ENCODE results near the gene TTC28. TPM values are rescaled to one million over a fixed set of nuclear protein-coding genes. Genes with fewer than 3 reads are reported as not detected.
"Not testable (repeated sequence)": the region's sequence is repeated elsewhere in the genome, so short reads cannot be mapped to it uniquely, and the experiment has no call there.

TTC28 gene
- total RNA-seq, 5 donors from 2014 or later (not counting 1 experiment from before 2014, with no cell fraction given), result 2.3 to 7.8 (median 3.0) TPM

DNA sequence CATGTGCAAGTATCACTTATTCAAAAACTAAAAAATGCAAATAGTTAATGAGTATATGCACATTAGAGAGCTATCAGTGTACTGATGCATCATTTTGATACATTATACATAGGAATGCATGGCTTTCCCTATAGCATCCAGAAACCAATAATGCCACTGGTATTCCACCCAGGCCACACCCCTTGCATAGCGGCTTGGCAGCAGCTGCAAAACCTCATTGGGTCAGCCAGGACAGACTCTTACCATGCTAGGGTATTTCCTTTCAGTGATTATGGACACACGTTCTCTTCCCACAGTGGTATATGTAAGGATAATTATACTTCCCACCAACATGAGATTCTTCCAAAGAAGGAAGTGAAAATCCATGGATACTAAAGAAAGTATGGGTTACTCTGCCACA, 614.7 kb downstream of the TTC28 start:
- H3K4me3 Mint-ChIP-seq, result no peak overlapping the region
- no peaks in the 10 kb centered on the region for H3K9me3 ChIP-seq
- peaks cover 0 to 3% of the 10 kb centered on the region in 2 experiments for H3K27me3 ChIP-seq (replicated peaks in 1 of 2; ENCODE audit: control insufficient read depth in 2 of 2, extremely low read depth in 1 of 2, insufficient read depth in 2 of 2, low read length in 1 of 2)
- no peak overlapping the region for H3K4me3 ChIP-seq (ENCODE audit: control insufficient read depth in 1 of 2, extremely low read depth in 1 of 2, low read length in 1 of 2)
- no peak for DNase-seq
- ChIA-PET POLR2A (no interaction called here), CTCF (no interaction called here)
- H3K9me3 Mint-ChIP-seq, result no peaks in the 10 kb centered on the region
- ATAC-seq (replicated peaks in 1 of 4), result no peak
- no peaks in the 10 kb centered on the region for H3K36me3 Mint-ChIP-seq
- no peaks in the 10 kb centered on the region for H3K36me3 ChIP-seq (ENCODE audit: control insufficient read depth in 2 of 2, extremely low read depth in 1 of 2, insufficient read depth in 1 of 2, low read length in 1 of 2)
- H3K4me1 ChIP-seq (ENCODE audit: control insufficient read depth in 1 of 2, extremely low read depth in 1 of 2, insufficient read depth in 2 of 2, low read length in 2 of 2), result no peaks in the 10 kb centered on the region
- no CpG with 5 or more reads among the region's 2 CpGs for WGBS (ENCODE audit: insufficient coverage)
- peaks cover 0 to 25% of the 10 kb centered on the region in 2 donors for H3K27me3 Mint-ChIP-seq
- no peak overlapping the region for H3K27ac ChIP-seq (ENCODE audit: low read length)
- no peak overlapping the region for H3K27ac Mint-ChIP-seq
- H3K4me1 Mint-ChIP-seq, result no peaks in the 10 kb centered on the region

DNA sequence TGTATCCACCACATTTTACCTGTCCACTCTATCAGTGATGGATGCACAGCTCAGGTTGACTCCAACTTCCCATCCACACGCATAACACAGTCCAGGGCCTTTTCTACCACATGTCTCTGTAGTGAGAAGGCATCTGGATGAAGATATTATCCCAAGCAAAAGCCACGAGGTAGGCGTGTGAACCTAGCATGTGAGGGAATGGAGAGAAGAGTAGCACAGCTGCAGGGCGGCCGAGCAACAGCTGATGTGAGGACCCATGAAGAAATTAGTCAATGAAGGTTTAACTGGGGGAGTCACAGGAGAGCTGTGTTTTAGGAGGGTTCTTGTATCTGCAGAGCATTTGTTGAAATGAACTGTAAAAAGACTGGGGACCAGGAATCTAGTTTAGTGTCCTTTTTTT, 616.0 kb downstream of the TTC28 start:
- no peaks in the 10 kb centered on the region for H3K9me3 Mint-ChIP-seq
- Histone ChIP-seq H3K27me3 (replicated peaks in 1 of 2; ENCODE audit: control insufficient read depth in 2 of 2, extremely low read depth in 1 of 2, insufficient read depth in 2 of 2, low read length in 1 of 2) (peaks cover 0 to 3% of the 10 kb centered on the region in 2 experiments), H3K27ac (ENCODE audit: low read length) (no peak overlapping the region), H3K4me1 (ENCODE audit: control insufficient read depth in 1 of 2, extremely low read depth in 1 of 2, insufficient read depth in 2 of 2, low read length in 2 of 2) (no peaks in the 10 kb centered on the region), H3K9me3 (no peaks in the 10 kb centered on the region), H3K36me3 (ENCODE audit: control insufficient read depth in 2 of 2, extremely low read depth in 1 of 2, insufficient read depth in 1 of 2, low read length in 1 of 2) (no peaks in the 10 kb centered on the region), H3K4me3 (ENCODE audit: control insufficient read depth in 1 of 2, extremely low read depth in 1 of 2, low read length in 1 of 2) (no peak overlapping the region)
- H3K4me3 Mint-ChIP-seq, result no peak overlapping the region
- ATAC-seq (replicated peaks in 1 of 4) (no peak), DNase-seq (no peak)
- H3K36me3 Mint-ChIP-seq, result no peaks in the 10 kb centered on the region
- POLR2A ChIA-PET, result no interaction called here
- H3K4me1 Mint-ChIP-seq, result no peaks in the 10 kb centered on the region
- no peak overlapping the region for H3K27ac Mint-ChIP-seq
- CTCF ChIA-PET, result interaction anchor here in 1 of 2 donors (0.6 kb wide), 1 partner anchor 377 kb away, joined by 3 read pairs; no protein-coding TSS in a partner anchor
- H3K27me3 Mint-ChIP-seq, result peaks cover 0 to 23% of the 10 kb centered on the region in 2 donors
- 60% methylated on average over 2 of the region's 5 CpGs for WGBS (ENCODE audit: insufficient coverage)

DNA sequence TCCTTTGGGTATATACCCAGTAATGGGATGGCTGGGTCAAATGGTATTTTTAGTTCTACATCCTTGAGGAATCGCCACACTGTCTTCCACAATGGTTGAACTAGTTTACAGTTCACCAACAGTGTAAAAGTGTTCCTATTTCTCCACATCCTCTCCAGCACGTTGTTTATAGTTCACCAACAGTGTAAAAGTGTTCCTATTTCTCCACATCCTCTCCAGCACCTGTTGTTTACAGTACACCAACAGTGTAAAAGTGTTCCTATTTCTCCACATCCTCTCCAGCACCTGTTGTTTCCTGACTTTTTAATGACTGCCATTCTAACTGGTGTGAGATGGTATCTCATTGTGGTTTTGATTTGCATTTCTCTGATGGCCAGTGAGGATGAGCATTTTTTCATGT, 619.0 kb downstream of the TTC28 start:
- H3K4me1 Mint-ChIP-seq; H3K36me3 ChIP-seq (ENCODE audit: control insufficient read depth in 2 of 2, extremely low read depth in 1 of 2, insufficient read depth in 1 of 2, low read length in 1 of 2); H3K4me3 ChIP-seq (ENCODE audit: control insufficient read depth in 1 of 2, extremely low read depth in 1 of 2, low read length in 1 of 2); H3K27ac ChIP-seq (ENCODE audit: low read length); H3K9me3 Mint-ChIP-seq; DNase-seq; H3K4me1 ChIP-seq (ENCODE audit: control insufficient read depth in 1 of 2, extremely low read depth in 1 of 2, insufficient read depth in 2 of 2, low read length in 2 of 2); H3K27ac Mint-ChIP-seq; H3K9me3 ChIP-seq; H3K27me3 ChIP-seq (replicated peaks in 1 of 2; ENCODE audit: control insufficient read depth in 2 of 2, extremely low read depth in 1 of 2, insufficient read depth in 2 of 2, low read length in 1 of 2); H3K36me3 Mint-ChIP-seq; ATAC-seq (replicated peaks in 1 of 4); H3K4me3 Mint-ChIP-seq; POLR2A ChIA-PET; CTCF ChIA-PET: not testable (repeated sequence)
- WGBS (ENCODE audit: insufficient coverage), result no CpG with 5 or more reads among the region's 2 CpGs
- H3K27me3 Mint-ChIP-seq, result peaks cover 0 to 14% of the 10 kb centered on the region in 2 donors

DNA sequence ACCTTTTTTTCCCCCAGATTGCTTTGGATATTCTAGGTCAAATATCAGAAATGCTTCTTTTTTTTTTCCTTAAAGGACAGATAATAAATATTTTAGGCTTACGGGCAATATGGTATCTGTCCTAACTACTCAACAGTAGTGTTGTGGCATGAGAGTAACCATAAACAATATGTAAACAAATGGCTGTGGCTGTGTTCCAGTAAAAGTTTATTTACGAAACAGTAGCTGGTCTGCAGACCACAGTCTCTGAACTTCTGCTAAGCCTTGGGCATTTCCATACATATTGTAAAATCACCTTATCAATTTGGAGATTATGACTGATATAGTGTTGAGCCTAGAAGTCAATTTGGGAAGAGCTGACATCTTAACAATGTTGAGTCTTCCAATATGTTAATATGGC, 621.6 kb downstream of the TTC28 start:
- H3K27me3 ChIP-seq (replicated peaks in 1 of 2; ENCODE audit: control insufficient read depth in 2 of 2, extremely low read depth in 1 of 2, insufficient read depth in 2 of 2, low read length in 1 of 2), result no peaks in the 10 kb centered on the region
- no peaks in the 10 kb centered on the region for H3K4me1 ChIP-seq (ENCODE audit: control insufficient read depth in 1 of 2, extremely low read depth in 1 of 2, insufficient read depth in 2 of 2, low read length in 2 of 2)
- no peak overlapping the region for H3K4me3 Mint-ChIP-seq
- WGBS (ENCODE audit: insufficient coverage), result no CpG with 5 or more reads among the region's 2 CpGs
- H3K36me3 Mint-ChIP-seq, result no peaks in the 10 kb centered on the region
- no peaks in the 10 kb centered on the region for H3K4me1 Mint-ChIP-seq
- ATAC-seq (replicated peaks in 1 of 4), result no peak
- H3K27ac ChIP-seq (ENCODE audit: low read length), result no peak overlapping the region
- CTCF ChIA-PET, result no interaction called here
- no peaks in the 10 kb centered on the region for H3K9me3 ChIP-seq
- DNase-seq, result no peak
- H3K36me3 ChIP-seq (ENCODE audit: control insufficient read depth in 2 of 2, extremely low read depth in 1 of 2, insufficient read depth in 1 of 2, low read length in 1 of 2), result no peaks in the 10 kb centered on the region
- H3K27ac Mint-ChIP-seq, result no peak overlapping the region
- peaks cover 0 to 6% of the 10 kb centered on the region in 2 donors for H3K27me3 Mint-ChIP-seq
- H3K9me3 Mint-ChIP-seq, result no peaks in the 10 kb centered on the region
- H3K4me3 ChIP-seq (ENCODE audit: control insufficient read depth in 1 of 2, extremely low read depth in 1 of 2, low read length in 1 of 2), result no peak overlapping the region
- POLR2A ChIA-PET, result no interaction called here

DNA sequence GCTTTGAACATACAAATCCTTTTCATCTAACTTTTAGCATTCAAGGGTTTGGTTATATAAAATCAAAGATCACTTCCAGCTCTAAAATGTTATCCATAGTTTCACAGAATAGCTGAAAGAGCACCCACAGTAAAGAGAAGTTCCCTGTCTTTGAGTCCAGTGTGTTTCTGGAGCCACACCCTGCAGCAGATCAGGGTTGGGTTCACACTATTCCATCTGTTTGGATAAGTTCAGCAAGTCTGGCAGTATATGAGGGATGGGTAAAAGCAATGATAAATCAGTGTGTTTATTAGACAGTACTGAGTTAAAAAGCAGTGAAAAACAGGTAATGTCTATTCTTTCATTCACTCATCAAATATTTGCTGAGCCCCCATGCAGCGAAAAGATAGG, 624.8 kb downstream of the TTC28 start:
- ATAC-seq (replicated peaks in 1 of 4), result no peak
- Histone ChIP-seq H3K9me3 (no peaks in the 10 kb centered on the region), H3K4me3 (ENCODE audit: control insufficient read depth in 1 of 2, extremely low read depth in 1 of 2, low read length in 1 of 2) (no peak overlapping the region), H3K36me3 (ENCODE audit: control insufficient read depth in 2 of 2, extremely low read depth in 1 of 2, insufficient read depth in 1 of 2, low read length in 1 of 2) (no peaks in the 10 kb centered on the region), H3K27ac (ENCODE audit: low read length) (no peak overlapping the region), H3K4me1 (ENCODE audit: control insufficient read depth in 1 of 2, extremely low read depth in 1 of 2, insufficient read depth in 2 of 2, low read length in 2 of 2) (no peaks in the 10 kb centered on the region), H3K27me3 (replicated peaks in 1 of 2; ENCODE audit: control insufficient read depth in 2 of 2, extremely low read depth in 1 of 2, insufficient read depth in 2 of 2, low read length in 1 of 2) (no peaks in the 10 kb centered on the region)
- Mint-ChIP-seq H3K27ac (no peak overlapping the region), H3K9me3 (no peaks in the 10 kb centered on the region), H3K4me3 (no peak overlapping the region), H3K27me3 (no peaks in the 10 kb centered on the region), H3K36me3 (no peaks in the 10 kb centered on the region), H3K4me1 (no peaks in the 10 kb centered on the region)
- POLR2A ChIA-PET, result no interaction called here
- no peak for DNase-seq
- WGBS (ENCODE audit: insufficient coverage), result no CpG with 5 or more reads among the region's 1 CpG
- CTCF ChIA-PET, result no interaction called here

DNA sequence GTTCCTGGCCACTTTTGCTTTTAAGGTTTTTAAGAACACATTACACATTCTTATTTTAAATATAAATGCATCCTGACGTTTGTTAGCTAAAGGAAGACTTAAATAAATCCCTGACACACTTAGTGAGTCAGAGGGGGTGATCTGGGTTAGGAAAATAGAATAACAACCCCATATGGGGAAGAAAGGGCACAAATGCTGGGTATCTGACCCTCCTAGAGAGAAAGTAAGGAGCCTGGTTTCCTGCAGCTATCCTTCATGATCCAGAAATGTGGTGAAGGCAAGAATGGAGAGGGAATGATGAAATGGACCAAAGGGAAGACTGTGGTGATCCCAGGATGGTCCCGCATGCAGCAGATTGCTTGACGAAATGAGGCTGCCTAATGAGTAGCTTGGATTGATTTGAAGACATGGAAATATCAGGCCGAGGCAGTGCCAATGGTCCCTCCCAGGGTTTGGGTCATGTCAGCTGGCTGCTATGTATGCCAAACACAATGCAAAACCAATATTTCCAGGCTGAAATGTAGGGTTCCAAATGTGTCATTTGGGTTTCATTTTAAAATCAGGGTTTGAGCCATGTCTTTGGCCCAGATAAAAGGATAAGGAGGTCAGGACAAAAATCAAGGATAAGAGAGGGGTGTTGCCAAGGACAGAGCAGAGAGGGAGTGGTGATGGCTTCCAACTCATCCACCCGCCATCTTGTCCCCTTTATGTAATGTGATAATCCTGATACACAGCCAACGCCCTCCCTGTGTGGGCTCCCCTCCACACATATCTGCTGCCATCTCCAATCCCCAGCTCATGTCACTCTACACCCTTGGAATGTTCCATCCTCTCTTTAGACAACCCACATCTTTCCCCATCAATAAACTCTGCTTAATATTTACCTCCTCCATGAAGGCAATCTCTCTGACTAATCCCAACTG, 625.5 kb downstream of the TTC28 start:
- Histone ChIP-seq H3K9me3 (no peaks in the 10 kb centered on the region), H3K36me3 (ENCODE audit: control insufficient read depth in 2 of 2, extremely low read depth in 1 of 2, insufficient read depth in 1 of 2, low read length in 1 of 2) (no peaks in the 10 kb centered on the region), H3K4me1 (ENCODE audit: control insufficient read depth in 1 of 2, extremely low read depth in 1 of 2, insufficient read depth in 2 of 2, low read length in 2 of 2) (no peaks in the 10 kb centered on the region), H3K27me3 (replicated peaks in 1 of 2; ENCODE audit: control insufficient read depth in 2 of 2, extremely low read depth in 1 of 2, insufficient read depth in 2 of 2, low read length in 1 of 2) (no peaks in the 10 kb centered on the region), H3K4me3 (ENCODE audit: control insufficient read depth in 1 of 2, extremely low read depth in 1 of 2, low read length in 1 of 2) (no peak overlapping the region), H3K27ac (ENCODE audit: low read length) (no peak overlapping the region)
- Mint-ChIP-seq H3K27me3 (no peaks in the 10 kb centered on the region), H3K4me3 (no peak overlapping the region), H3K4me1 (no peaks in the 10 kb centered on the region), H3K27ac (no peak overlapping the region), H3K9me3 (no peaks in the 10 kb centered on the region), H3K36me3 (no peaks in the 10 kb centered on the region)
- ATAC-seq (replicated peaks in 1 of 4) (no peak), DNase-seq (no peak)
- WGBS (ENCODE audit: insufficient coverage), result 69% methylated on average over 4 of the region's 6 CpGs
- POLR2A ChIA-PET, result no interaction called here
- CTCF ChIA-PET, result no interaction called here

All from T-cell (primary cell).